CD4-positive, alpha-beta T cell treated with Interleukin-4 for 1 hour (primary cell): ENCODE data around the gene PAK1IP1.
"Not testable (repeated sequence)": the region's sequence is repeated elsewhere in the genome, so short reads cannot be mapped to it uniquely, and the experiment has no call there.

Source experiments
- DNase-seq, 2 donors: peaks; one replicate each; pipeline ENCODE4 v3.0.0-alpha.2; 2020 to 2022

Gene PAK1IP1, protein sequence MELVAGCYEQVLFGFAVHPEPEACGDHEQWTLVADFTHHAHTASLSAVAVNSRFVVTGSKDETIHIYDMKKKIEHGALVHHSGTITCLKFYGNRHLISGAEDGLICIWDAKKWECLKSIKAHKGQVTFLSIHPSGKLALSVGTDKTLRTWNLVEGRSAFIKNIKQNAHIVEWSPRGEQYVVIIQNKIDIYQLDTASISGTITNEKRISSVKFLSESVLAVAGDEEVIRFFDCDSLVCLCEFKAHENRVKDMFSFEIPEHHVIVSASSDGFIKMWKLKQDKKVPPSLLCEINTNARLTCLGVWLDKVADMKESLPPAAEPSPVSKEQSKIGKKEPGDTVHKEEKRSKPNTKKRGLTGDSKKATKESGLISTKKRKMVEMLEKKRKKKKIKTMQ

DNA sequence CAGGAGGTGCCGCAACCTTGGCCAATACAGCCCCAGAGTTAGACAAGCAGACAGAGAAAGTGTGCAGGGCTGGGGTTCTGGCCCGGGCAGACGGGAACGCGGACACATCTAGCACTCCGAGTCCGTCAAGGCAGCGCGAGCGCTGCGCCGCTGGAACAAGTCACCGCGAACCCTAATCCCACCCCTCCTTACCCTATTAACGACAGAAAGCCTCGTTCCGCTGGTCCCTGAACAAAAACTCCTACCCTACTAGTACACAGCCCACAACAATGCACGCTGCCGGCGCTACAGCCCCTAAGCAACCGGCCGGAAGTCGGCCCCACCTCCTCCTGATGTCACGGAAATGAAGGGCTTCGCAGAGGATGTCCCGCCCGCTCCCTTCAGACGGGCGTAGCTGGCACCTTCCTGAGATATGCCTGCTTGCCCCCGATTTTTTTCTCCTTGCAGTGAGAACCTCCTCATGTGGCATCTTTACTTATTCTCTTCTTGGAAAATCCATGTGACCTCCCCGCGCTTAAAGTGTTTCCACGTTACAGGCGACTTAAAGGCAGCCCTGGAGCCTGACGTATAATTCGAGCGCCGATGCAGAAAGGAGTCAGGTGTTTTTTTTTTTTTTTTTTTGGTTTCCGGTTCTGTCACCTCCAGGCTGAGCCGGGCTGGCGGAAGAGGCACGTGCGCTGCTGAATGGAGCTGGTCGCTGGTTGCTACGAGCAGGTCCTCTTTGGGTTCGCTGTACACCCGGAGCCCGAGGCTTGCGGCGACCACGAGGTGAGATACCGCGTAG is at the start of gene PAK1IP1, which contains the start of gene C6orf52:
PAK1IP1 (plus strand) TSS at position 671 of the 784 bp plus-strand sequence; CDS start at position 685, 14 bp downstream.
C6orf52 (minus strand) TSS at position 315 of the 784 bp plus-strand sequence. CDS start 7,066 bp downstream, outside the sequence.
- DNase-seq = peak; percentile 95

DNA sequence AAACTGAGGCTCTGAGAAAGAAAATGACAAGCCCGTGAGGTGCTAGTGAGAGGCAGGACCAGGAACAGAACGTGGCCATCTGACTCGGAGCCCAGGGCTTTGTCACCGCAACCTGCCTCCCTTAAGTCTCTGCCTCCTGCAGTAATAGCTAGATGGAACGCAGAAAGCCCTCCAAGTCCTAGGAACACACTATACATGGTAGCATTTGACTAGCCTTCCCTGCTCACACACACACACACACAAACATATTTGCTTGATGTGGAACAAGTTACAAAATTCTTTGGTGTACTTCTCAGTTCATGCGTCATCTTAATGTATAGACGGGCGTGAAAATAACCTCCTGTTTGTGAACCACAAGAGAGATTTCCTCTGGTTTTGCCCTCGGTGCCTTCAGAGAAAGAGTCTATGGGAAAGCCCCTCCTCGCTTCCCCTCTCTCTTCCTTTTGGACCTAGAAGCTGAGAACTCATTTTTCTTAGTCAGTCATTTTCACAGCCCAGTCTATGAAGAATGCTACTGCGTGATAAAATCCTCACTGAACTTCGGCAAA is 39.2 kb upstream of the PAK1IP1 start:
- DNase-seq = peak; percentile 26 to 35

DNA sequence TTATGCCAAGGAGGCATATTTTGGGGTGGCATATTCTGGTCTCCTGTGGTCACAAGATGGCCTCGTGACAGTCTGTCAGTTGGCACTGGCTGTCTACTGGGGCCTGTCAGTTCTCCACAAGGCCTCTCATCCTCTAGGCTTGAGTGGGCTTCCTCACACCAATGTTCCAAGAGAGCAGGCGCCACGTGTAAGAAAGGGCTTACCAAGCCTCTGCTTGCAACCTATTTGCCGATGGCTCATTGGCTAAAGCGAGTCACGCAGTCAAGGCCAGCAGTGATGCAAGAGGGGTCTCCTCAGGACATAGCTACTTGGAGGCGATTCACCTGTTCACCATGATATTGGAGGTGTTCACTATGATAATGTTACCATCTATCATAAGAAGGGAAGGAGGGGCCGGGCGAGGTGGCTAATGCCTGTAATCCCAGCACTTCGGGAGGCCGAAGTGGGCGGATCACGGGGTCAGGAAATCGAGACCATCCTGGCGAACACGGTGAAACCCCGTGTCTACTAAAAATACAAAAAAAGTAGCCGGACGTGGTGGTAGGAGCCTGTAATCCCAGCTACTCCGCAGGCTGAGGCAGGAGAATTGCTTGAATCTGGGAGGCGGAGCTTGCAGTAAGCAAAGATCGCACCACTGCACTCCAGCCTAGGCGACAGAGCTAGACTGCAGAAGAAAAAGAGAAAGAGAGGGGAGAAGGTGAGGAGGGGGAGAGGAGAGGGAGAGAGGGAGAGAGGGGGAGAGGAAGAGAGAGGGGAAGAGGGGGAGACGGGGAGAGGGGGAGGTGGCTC is 35.7 kb upstream of the PAK1IP1 start:
- no peak for DNase-seq

DNA sequence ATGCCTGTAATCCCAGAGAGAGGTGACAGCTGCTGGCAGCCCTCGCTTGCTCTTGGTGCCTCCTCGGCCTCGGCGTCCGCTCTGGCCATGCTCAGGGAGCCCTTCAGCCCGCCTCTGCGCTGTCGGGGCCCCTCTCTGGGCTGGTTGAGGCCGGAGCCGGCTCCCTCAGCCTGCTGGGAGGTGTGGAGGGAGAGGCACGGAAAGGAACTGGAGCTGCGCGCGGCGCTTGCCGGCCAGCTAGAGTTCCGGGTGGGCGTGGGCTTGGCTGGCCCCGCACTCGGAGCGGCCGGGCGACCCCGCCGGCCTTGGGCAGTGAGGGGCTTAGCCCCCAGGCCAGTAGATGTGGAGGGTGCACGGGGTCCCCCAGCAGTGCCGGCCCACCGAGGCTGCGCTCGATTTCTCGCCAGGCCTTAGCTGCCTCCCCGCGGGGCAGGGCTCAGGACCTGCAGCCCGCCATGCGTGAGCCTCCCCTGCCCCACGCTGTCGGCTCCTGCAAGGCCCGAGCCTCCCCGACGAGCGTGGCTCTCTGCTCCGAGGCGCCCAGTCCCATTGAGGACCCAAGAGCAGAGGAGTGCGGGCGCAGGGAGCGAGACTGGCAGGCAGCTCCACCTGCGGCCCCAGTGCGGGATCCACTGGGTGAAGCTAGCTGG is 34.9 kb upstream of the PAK1IP1 start:
- DNase-seq = peak in 1 of 2 donors; percentile 2

DNA sequence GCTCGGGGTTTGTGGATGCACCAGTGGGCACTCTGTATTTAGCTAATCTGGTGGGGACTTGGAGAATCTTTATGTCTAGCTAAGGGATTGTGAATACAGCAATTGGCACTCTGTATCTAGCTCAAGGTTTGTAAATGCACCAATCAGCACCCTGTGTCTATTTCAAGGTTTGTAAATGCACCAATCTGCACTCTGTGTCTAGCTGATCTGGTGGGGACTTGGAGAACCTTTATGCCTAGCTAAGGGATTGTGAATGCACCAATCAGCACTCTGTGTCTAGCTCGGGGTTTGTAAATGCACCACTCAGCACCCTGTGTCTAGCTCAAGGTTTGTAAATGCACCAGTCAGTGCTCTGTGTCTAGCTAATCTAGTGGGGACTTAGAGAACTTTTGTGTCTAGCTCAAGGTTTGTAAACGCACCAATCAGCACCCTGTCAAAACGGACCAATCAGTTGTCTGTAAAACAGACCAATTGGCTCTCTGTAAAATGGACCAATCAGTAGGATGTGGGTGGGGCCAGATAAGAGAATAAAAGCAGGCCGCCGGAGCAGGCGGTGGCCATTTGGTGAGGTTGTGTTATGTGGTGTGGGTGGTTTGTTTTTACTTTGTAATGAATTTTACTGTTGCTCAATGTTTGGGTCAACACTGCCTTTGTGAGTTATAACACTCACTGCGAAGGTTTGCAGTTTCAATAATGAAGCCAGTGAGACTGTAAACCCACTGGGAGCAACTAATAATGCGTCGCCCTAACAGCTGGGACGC is 34.2 kb upstream of the PAK1IP1 start:
- not testable (repeated sequence) for DNase-seq

DNA sequence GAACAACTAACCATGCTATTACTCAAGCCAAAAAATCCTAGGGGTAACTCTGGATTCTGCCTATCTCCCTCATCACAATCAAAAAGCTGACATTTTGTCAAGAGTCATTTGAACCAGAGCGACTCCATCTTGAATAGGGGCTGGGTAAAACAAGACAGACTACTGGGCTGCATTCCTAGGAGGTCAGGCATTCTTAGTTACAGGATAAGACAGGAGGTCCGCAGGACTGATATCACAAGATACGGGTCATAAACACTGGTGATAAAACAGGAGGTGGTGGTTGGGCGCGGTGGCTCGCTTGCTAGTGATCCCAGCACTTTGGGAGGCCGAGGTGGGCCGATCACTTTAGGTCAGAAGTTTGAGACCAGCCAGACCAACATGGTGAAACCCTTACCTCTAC is 32.6 kb upstream of the PAK1IP1 start:
- DNase-seq = no peak

DNA sequence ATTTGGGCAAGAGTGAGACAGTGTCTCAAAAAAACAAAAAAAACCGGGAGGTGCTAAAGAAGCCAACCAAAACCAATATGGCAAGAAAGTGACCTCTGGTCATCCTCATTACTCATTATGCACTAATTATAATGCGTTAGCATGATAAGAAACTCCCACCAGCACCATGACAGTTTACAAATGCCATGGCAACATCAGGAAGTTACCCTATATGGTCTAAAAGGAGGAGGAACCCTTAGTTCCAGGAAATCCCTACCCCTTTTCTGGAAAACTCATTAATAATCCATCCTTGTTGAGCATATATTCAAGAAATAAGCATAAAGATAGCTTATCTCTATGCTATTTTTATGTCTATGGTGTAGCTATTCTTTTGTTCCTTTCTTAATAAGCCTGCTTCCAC is 32.0 kb upstream of the PAK1IP1 start:
- DNase-seq = no peak

DNA sequence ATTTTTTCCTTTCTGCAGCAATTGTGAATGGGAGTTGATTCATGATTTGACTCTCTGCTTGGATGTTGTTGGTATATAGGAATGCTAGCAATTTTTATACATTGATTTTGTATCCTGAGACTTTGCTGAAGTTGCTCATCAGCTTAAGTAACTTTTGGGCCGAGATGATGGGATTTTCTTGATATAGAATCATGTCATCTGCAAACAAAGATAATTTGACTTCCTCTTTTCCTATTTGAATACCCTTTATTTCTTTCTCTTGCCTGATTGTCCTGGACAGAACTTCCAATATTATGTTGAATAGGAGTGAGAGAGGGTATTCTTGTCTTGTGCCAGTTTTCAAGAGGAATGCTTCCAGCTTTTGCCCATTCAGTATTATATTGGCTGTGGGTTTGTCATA is 29.2 kb upstream of the PAK1IP1 start:
- DNase-seq = not testable (repeated sequence)

DNA sequence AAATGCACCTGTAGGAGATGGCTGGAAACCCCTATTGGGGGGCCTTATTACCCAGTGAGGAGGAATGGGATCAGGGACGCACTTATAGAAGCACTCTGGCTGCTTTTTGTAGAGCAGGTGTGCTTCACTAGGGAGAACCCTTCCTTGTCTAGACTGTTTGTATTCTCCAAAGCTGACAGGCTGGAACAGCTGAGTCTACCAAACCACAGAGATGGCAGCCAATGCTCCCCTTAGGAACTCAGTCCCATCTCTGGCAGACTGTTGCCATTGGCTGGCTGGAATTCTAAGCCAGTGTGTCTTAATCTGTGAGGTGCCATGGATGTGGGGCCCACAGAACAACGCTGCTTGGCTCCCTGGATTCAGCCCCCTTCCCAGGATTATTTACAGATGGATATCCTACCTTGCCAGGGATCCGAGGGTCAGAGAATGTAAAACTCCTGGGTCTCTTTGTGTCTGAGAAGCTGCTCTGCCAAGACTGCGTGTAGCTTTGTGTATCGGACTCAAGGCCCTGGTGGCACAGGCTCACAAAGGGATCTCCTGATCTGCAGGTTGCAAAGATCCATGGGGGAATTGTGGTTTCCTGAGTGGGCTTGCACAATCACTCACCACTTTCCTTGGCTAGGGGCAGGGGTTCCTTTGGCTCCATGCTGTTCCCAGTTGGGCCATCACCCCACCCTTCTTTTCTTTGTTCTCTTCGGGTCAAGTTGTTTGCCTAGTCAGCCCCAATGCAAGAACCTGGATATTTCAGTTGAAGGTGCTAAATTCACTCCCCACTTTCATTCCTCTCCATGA is 26.4 kb upstream of the PAK1IP1 start:
- DNase-seq = no peak

DNA sequence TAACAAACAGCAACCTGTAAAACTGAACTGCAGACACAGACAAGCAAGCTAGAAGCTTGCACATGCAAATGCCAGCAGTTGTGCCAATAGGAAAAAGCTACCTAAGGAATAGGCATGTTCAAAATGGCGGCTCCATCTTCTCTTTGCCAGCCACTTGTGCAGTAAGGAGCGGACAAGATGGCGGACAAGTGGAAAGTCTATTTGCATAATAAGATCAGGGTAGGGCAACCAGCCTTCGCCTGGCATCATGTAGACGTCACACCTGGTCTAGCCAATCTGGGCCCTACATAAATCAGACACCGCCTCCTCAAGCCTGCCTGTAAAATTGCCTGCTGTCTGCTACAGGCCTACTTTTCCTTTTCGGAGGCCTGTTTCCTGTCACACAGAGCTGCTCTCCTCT is 18.4 kb upstream of the PAK1IP1 start:
- no peak for DNase-seq

DNA sequence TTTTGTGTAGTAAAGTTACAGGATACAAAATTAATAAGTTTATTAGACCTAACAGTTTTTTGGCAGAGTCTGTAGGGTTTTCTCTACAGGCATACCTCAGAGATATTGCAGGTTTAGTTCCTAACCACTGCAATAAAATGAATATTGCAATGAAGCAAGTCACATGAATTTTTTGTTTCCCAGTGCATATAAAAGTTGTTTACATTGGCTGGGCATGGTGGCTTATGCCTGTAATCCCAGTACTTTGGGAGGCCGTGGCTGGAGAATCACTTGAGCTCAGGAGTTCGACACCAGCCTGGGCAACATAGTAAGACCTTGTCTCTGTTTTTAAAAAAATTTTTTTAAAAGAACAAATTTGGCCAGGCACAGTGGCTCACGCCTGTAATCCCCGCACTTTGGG is 16.3 kb upstream of the PAK1IP1 start:
- no peak for DNase-seq

DNA sequence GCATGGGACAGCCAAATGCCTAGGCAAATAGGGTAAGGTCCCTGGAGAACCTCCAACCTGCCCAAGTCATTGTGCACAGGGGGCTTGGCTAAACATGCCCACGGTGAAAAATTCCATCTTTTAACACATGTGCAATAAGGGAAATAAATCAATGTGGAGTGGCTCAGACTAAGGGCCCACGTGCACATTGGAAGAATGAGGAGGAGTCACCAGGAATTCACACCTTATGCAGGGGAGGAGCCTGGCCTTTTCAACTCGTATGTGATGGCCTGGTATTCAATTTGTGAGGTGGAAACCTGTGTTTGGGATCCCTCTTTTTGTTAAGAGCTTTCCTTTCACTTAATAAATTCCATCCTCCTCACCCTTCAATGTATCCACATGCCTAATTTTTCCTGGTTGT is 13.0 kb upstream of the PAK1IP1 start:
- no peak for DNase-seq

DNA sequence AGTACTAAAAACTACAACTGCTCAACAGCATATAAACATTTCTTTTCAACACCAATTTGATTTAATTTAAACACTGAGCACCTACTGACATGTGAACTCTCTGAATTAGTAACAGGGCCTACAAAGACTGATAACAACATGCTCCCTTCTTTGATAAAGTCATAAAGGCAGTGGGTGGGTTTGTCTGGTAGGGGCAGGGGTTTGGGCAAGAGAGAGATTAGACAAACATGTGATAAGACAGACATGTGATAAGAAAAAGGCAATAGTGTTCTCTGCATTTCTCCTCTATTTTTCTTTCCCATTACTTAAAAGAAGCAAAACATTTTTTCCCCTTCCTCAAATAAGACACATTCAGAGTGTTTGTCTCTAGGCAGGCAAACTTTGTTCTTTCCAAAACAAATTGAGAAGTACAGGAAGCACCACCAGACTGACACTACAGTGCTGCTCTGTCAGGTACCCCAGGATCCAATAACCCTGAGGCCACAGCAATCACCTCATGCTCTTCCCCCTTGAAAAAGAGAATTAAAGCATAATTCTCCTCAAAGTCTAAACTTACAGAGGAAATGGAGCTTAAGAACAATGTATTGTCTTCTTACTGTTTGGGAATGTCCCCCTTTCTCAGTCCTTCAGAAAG is 12.3 kb upstream of the PAK1IP1 start:
- no peak for DNase-seq

DNA sequence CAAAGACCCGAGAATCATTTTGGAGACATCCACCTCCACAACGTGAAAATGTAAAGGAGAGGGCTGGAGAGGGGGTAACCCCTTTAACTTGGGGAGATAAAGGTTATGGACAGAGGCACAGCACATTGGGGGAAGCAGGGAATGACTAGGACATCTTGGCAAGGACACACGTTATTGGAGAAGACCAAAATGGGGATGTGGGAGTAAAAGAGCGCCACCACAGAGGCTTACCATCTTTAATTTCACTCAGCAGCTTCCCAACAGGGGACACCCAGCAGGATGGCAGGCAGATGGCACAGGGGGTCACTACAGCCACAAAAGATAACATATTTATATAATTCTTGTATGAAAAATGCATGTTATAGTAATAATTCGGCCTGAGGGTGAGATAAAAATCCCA is 10.2 kb upstream of the PAK1IP1 start:
- no peak for DNase-seq

DNA sequence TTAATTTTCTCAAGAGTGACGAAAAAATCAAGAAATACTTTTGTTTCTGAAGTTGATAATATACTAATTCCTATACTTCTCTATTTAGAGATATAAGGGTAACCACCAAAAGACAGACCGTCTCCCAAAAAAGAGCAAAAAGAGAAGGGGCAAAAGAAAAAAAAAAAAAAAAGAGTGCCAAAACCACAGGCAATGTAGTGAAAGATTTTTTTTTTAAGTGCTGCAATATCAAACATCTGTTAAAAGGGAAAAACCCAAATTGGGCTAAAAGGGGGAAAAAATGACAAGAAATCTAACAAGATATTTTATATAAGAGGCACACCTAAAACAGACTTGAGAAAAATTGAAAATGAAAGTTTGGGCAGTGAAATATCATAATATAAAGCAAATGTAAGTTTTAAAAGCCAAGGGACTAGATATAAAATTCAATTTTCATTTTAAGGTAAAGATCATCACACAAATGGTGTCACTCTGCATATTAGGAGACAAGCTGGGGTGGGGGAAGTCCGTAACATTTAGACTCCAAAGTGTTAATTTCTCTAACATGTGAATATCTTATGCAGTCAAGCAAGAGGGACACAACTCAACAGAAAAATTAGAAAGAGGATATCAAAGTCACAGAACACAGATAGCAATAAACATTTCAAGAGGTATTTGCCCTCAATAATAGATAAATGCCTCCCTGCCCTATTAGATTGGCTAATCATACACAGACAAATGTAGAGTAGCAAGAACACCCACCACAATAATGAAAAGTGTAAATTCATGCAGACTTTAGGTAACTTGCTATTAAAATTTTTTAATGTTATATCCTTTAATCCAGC is 9.5 kb upstream of the PAK1IP1 start:
- DNase-seq = no peak

DNA sequence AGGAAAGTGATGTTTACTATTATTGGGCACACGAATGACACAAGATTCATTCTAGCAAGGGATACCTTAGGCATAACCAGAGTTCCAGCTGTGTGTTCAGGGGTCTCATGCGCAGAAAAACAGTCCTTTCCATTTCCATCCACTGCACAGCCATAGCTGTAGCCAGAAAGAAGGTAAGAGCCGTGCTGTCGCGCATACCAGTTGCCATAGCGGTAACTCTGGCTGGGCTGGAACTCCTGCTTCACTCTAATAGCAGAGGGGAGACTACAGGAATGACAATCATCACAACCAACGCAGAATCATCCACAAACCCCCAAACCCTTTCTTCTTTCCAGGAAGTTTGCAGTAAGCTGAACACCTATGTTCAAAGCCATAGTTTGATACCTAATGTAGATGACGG is 7.9 kb upstream of the PAK1IP1 start:
- no peak for DNase-seq

DNA sequence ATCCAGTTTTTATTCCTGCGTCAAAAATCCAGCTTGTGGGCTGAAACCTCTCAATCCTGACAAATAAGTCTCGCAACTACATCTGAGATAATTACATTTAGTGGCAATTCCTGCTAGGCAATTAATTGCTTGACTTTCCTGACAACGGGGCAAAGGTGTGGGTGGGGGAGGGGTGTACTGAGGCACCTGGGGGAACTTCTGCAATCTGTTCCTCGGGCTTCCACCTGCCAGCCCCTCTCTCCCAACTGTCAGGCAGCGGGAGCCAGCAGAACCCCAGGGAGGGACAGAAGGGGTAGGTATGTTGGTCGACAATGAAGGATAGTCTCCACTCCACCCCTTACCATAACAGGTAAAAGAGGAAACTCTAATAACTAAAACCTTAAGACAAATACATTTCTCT is 7.2 kb upstream of the PAK1IP1 start:
- DNase-seq = no peak

DNA sequence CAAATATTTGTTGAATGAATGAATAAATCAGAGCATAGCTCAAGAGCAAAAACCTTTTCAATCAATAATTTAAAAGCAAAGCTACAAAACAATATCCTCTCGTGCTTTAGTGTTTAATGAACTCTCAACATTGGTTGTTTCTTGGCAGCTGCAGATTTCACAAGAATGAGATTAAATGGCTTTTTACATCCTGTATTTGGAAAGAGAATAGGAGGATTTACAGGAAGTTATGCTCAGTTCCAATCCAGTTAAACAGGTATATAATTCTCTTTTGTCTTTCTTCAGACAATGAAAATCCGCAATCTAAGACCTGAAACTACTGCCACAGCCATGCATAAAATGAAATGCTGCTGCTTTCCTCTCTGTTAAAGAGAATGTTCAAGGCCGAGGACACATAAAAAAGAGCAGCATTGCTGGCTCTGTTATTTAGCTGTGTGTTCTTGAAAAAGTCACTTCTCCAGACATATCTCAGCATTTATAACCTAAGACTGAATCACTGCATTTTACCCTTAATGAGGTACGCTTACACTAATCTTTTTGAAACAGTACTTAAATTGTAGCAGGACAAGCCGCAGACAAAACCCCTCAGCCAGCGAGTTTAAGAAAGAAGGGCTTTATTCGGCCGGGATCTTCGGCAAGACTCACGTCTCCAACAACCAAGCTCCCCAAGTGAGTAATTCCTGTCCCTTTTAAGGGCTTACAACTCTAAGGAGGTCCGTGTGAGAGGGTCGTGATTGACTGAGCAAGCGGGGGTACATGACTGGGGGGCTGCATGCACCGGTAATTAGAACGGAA is 3.9 kb upstream of the PAK1IP1 start:
- DNase-seq = no peak
